ENCODE data around the gene ARG2. TPM values are rescaled to one million over a fixed set of nuclear protein-coding genes. Genes with fewer than 3 reads are reported as not detected.
A peak's percentile ranks its signal among the peaks of the same experiment; 100 is the strongest.

ARG2 gene
- total and polyA plus RNA-seq, 9 of the 15 experiments (the other 6 are each of a cell fraction or from before 2014, with no cell fraction given): 6.2 to 75.0 (median 17.8) TPM

DNA sequence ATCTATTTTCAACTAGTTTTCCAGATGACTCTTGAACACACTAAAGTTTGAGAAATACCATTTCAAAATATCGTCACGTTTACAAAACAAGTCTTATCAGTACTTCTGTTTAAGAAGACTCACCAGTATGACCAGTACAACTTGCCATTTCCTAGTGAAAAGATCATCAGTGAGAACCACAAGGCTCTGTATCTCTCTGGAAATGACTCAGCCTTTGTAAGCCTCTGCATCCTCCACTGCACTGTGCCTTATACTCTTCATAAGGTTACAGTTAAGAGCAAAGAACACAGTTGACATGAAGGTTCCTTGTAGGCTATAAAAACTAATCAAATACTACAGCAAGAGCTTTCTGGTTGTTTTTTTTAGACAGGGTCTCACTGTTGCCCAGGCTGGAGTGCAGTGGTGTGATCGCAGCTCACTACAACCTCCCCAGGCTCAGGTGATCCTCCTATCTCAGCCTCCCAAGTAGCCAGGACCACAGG is 60.4 kb downstream of the ARG2 start (continued):
- TF ChIP-seq ZNF143 (CRISPR knock-in tag; IDR thresholded peaks at IDR 0.05) (no peak), SMARCA5 (IDR thresholded peaks at IDR 0.05) (0 out of 2 replicates have a peak, but pooled peaks have one; percentile 27), POLR2G (IDR thresholded peaks at IDR 0.05; ENCODE audit: low read depth, low read length) (no peak), ZNF316 (IDR thresholded peaks at IDR 0.05) (peak; percentile 81), ARID1B (IDR thresholded peaks at IDR 0.05) (peak; percentile 86), TBP (optimal IDR thresholded peaks at IDR 0.05; ENCODE audit: low read depth, low read length) (peak; percentile 38), SMAD1 (IDR thresholded peaks at IDR 0.05; ENCODE audit: low read depth, low read length, partially characterized antibody) (no peak), RCOR1 (IDR thresholded peaks at IDR 0.05; ENCODE audit: borderline replicate concordance in 1 of 2, low read depth in 2 of 2, low read length in 2 of 2) (peak in 1 of 2 experiments; percentile 78; a peak in 2 of 4 replicates), THRAP3 (IDR thresholded peaks at IDR 0.05; ENCODE audit: borderline replicate concordance) (no peak), NCOR1 (IDR thresholded peaks at IDR 0.05) (peak; percentile 53; the same call in 1 of the 2 replicates), ZNF318 (IDR thresholded peaks at IDR 0.05; ENCODE audit: borderline replicate concordance in 1 of 2, low read depth in 1 of 2) (no peak), SMARCE1 (IDR thresholded peaks at IDR 0.05) (peak; percentile 71), NR4A1 (CRISPR knock-in tag; IDR thresholded peaks at IDR 0.05) (no peak), NR4A1 (tag; IDR thresholded peaks at IDR 0.05) (no peak), IRF9 (tag; IDR thresholded peaks at IDR 0.05) (no peak)
- TF ChIP-seq, protein P1, sequence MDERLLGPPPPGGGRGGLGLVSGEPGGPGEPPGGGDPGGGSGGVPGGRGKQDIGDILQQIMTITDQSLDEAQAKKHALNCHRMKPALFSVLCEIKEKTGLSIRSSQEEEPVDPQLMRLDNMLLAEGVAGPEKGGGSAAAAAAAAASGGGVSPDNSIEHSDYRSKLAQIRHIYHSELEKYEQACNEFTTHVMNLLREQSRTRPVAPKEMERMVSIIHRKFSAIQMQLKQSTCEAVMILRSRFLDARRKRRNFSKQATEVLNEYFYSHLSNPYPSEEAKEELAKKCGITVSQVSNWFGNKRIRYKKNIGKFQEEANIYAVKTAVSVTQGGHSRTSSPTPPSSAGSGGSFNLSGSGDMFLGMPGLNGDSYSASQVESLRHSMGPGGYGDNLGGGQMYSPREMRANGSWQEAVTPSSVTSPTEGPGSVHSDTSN (CRISPR knock-in tag; IDR thresholded peaks at IDR 0.05; ENCODE audit: low read depth): no peak
- TF ChIP-seq, protein P1 (tag; conservative IDR thresholded peaks at IDR 0.05; ENCODE audit: low read depth): no peak
